Sigmoid colon (tissue), 7 donors: ENCODE measurements around the gene OGFOD1. TPM values are rescaled to one million over a fixed set of nuclear protein-coding genes. Genes with fewer than 3 reads are reported as not detected.

Experiments used
- DNase-seq: peaks from one replicate; pipeline ENCODE4 v3.0.0-alpha.2; 2019
- H3K27ac ChIP-seq, 4 donors: fragments of 200-600 bp; sonication (generic); one replicate each; pipeline ENCODE4 v1.5.1; 2016 to 2019; ENCODE audit warnings: mild to moderate bottlenecking in 1 of 4
- H3K27me3 ChIP-seq, 3 donors: fragments of 200-600 bp; sonication (generic); one replicate each; pipeline ENCODE4 v1.5.1; 2019; ENCODE audit warnings: mild to moderate bottlenecking in 1 of 3
- H3K36me3 ChIP-seq, 4 donors: fragments of 200-600 bp; sonication (generic); one replicate each; pipeline ENCODE4 v1.5.1; 2016 to 2019
- H3K4me1 ChIP-seq, 4 donors: fragments of 200-600 bp; sonication (generic); one replicate each; pipeline ENCODE4 v1.5.1; 2017 to 2019
- H3K4me3 ChIP-seq, 4 donors: fragments of 200-600 bp; sonication (generic); one replicate each; pipeline ENCODE4 v1.5.1; 2017 to 2019; ENCODE audit warnings: mild to moderate bottlenecking in 2 of 4, moderate library complexity in 1 of 4
- H3K9me3 ChIP-seq, 4 donors: fragments of 200-600 bp in 3 of 4; sonication (generic) in 3 of 4; one replicate each; pipeline versions ENCODE4 v1.5.1 to v1.6.1; 2013 to 2019
- CTCF ChIP-seq, 4 experiments: fragments of 450-650 bp in 3 of 4; fragments of 200-600 bp in 1 of 4; IDR thresholded peaks; one replicate each; pipeline ENCODE4 v1.5.1; 2016 to 2019; ENCODE audit warnings: antibody characterized with exemption in 4 of 4, mild to moderate bottlenecking in 3 of 4, moderate library complexity in 2 of 4
- EP300 ChIP-seq, 4 donors: sonication (generic); formaldehyde crosslinking; IDR thresholded peaks; one replicate each; pipeline ENCODE4 v1.6.1; 2017; ENCODE audit warnings: antibody characterized with exemption in 4 of 4
- POLR2A ChIP-seq, 2 donors: fragments of 450-650 bp; IDR thresholded peaks; one replicate each; pipeline ENCODE4 v1.6.1; 2016; ENCODE audit warnings: antibody characterized with exemption in 2 of 2, mild to moderate bottlenecking in 2 of 2, moderate library complexity in 2 of 2
- POLR2AphosphoS5 ChIP-seq, 4 donors: sonication (generic); formaldehyde crosslinking; IDR thresholded peaks; one replicate each; pipeline ENCODE4 v1.6.1; 2017; ENCODE audit warnings: antibody characterized with exemption in 4 of 4
- WGBS, 2 donors: extraction: QIAGEN DNeasy Blood & Tissue Kit; methylation state at CpG; one replicate each; pipeline ENCODE4 v1.1.7; 2013; 5-methylcytosine and 5-hydroxymethylcytosine counted together
- intact Hi-C: fragments of 100-400 bp; cut with DNase I; formaldehyde crosslinking; loops from one replicate; pipeline ENCODE4 v1.15.1; 2023
- polyA plus RNA-seq, 3 donors: library from polyadenylated mRNA; stranded (reverse); fragments of 200-250 nt; gene quantifications; one replicate each; pipeline ENCODE4 v1.2.3, GENCODE V29; 2013
- total RNA-seq, 4 donors: library from RNA; depleted of rRNA; stranded (reverse); fragments of >200 nt; gene quantifications; one replicate each; pipeline ENCODE4 v1.1.0, GENCODE V29; 2016
- donor health status: healthy with polysubstance abuse.
- donor health status: Bipolar disorder and iron deficiency.
- donor health status: healthy.

OGFOD1 gene
- total and polyA plus RNA-seq, 7 donors, result 6.6 to 34.1 (median 15.8) TPM

GRCh38 chr16:56436258-56436657 is 15.1 kb upstream of the OGFOD1 start:
- H3K9me3 ChIP-seq, result no peaks in the 10 kb centered on the region

GRCh38 chr16:56438038-56438437 is 13.3 kb upstream of the OGFOD1 start:
- Histone ChIP-seq H3K36me3 (peaks cover 0 to 70% (median 28%) of the 10 kb centered on the region in 4 donors), H3K27ac (no peak overlapping the region), H3K4me3 (no peak overlapping the region), H3K9me3 (no peaks in the 10 kb centered on the region), H3K27me3 (no peaks in the 10 kb centered on the region), H3K4me1 (no peaks in the 10 kb centered on the region)
- TF ChIP-seq EP300 (IDR thresholded peaks at IDR 0.05) (no peak), CTCF (IDR thresholded peaks at IDR 0.05) (no peak), POLR2A (IDR thresholded peaks at IDR 0.05) (no peak), POLR2AphosphoS5 (IDR thresholded peaks at IDR 0.05) (no peak)
- no peak for DNase-seq
- 97 to 98% methylated on average over 1 of the region's 1 CpG for WGBS, 2 donors
- intact Hi-C loops, result no loop called here

More at GRCh38 chr16:56436258-56436657, 15.1 kb upstream of the OGFOD1 start:
- H3K4me3 ChIP-seq, result no peak overlapping the region
- no peaks in the 10 kb centered on the region for H3K4me1 ChIP-seq
- intact Hi-C loops, result no loop called here
- TF ChIP-seq EP300 (IDR thresholded peaks at IDR 0.05) (no peak), POLR2A (IDR thresholded peaks at IDR 0.05) (no peak), POLR2AphosphoS5 (IDR thresholded peaks at IDR 0.05) (no peak), CTCF (IDR thresholded peaks at IDR 0.05) (no peak)
- DNase-seq, result no peak
- H3K27ac ChIP-seq, result no peak overlapping the region
- peaks cover 0 to 70% (median 27%) of the 10 kb centered on the region in 4 donors for H3K36me3 ChIP-seq
- H3K27me3 ChIP-seq, result no peaks in the 10 kb centered on the region

- TF ChIP-seq CTCF (IDR thresholded peaks at IDR 0.05), result no peak
- TF ChIP-seq EP300 (IDR thresholded peaks at IDR 0.05), result no peak
- TF ChIP-seq POLR2AphosphoS5 (IDR thresholded peaks at IDR 0.05), result no peak
- TF ChIP-seq POLR2A (IDR thresholded peaks at IDR 0.05), result no peak
- H3K27me3 ChIP-seq, result no peaks in the 10 kb centered on the region
- H3K36me3 ChIP-seq, result peaks cover 0 to 54% (median 7%) of the 10 kb centered on the region in 4 donors
- no peaks in the 10 kb centered on the region for H3K9me3 ChIP-seq
- intact Hi-C loops, result no loop called here
- H3K4me3 ChIP-seq, result no peak overlapping the region
- DNase-seq, result no peak
- peaks cover 0 to 35% (median 27%) of the 10 kb centered on the region in 4 donors for H3K4me1 ChIP-seq
- no peak overlapping the region for H3K27ac ChIP-seq
- WGBS, 2 donors, result 61 to 66% methylated on average over 2 of the region's 2 CpGs
Observed at GRCh38 chr16:56447286-56447685, 4.1 kb upstream of the OGFOD1 start.

- intact Hi-C loops, result no loop called here
- Histone ChIP-seq H3K4me1 (peaks cover 0 to 42% (median 34%) of the 10 kb centered on the region in 4 donors), H3K9me3 (no peaks in the 10 kb centered on the region), H3K4me3 (no peak overlapping the region), H3K36me3 (peaks cover 0 to 47% (median 6%) of the 10 kb centered on the region in 4 donors), H3K27me3 (no peaks in the 10 kb centered on the region), H3K27ac (no peak overlapping the region)
- TF ChIP-seq POLR2A (IDR thresholded peaks at IDR 0.05) (no peak), EP300 (IDR thresholded peaks at IDR 0.05) (no peak), POLR2AphosphoS5 (IDR thresholded peaks at IDR 0.05) (no peak), CTCF (IDR thresholded peaks at IDR 0.05) (no peak)
- no peak for DNase-seq
Observed at GRCh38 chr16:56448005-56448404, 3.3 kb upstream of the OGFOD1 start.
